Ovary (tissue), 3 donors: ENCODE data around the gene MICALL2.

Experiments
- CTCF ChIP-seq, 3 donors: fragments of 450-650 bp in 2 of 3; fragments of 200-600 bp in 1 of 3; IDR thresholded peaks; one replicate each; pipeline versions ENCODE4 v1.5.1 to v1.8.0; 2016 to 2022; ENCODE audit warnings: antibody characterized with exemption in 3 of 3, mild to moderate bottlenecking in 1 of 3
- EP300 ChIP-seq: sonication (generic); formaldehyde crosslinking; IDR thresholded peaks from one replicate; pipeline ENCODE4 v1.6.1; 2017; ENCODE audit warnings: antibody characterized with exemption
- POLR2A ChIP-seq: fragments of 450-650 bp; IDR thresholded peaks from one replicate; pipeline ENCODE4 v1.6.1; 2017; ENCODE audit warnings: antibody characterized with exemption, mild to moderate bottlenecking, moderate library complexity
- donor health status: DM: no; HTN: no; CAD: no.

DNA sequence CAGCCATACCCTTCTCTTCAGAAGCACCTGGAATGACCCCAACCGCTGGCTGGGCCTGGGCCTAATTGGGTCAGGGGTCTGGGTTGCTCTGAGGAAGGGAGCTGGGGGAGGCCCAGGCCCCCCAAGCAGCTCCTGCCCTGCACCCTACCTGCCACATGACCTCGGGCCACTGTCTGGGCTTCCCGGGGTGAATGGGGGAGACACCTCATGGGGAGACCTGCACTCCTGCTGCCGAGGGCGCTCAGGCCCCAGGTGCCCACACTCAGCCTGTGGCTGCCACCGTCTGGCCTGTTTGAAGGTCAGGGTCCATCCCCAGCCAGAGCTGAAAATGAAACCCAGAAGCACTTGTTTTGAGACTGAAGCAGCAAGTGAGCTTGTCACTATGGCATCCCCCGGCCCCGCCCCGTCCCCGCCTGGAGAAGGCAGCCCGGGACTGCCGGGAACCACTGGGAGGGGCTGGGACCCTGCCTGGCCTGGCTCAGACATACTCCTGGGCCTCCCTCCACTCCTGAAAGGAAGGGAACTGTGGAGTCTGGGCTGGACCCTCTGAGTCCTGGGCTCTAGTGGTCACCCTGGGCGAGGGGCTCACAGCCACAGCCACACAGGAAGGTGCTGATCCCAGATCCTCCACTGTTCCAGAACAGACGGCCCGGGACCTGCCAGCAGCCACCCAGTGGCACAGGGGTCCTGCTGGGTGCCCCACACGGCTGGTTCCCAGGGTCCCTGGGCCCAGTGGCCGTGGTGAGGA, 7.4 kb upstream of the MICALL2 start:
- TF ChIP-seq EP300 (no peak), POLR2A (no peak), CTCF (IDR thresholded peaks at IDR 0.05) (no peak)
